Stimulated activated CD4-positive, alpha-beta T cell treated with anti-CD3 and anti-CD28 coated beads, TNF-alpha, amount 100 ng/mL, for 48 hours (primary cell): ENCODE results near the gene STOML3.
A peak's percentile ranks its signal among the peaks of the same experiment; 100 is the strongest.
"Not testable (repeated sequence)": the region's sequence is repeated elsewhere in the genome, so short reads cannot be mapped to it uniquely, and the experiment has no call there.

Experiments used
- DNase-seq, 3 donors: peaks; one replicate each; pipeline ENCODE4 v3.0.0-alpha.2; 2020; ENCODE audit warnings: low read depth in 3 of 3

STOML3 gene

GRCh38 chr13:38990693-38991092 lies at the start of gene STOML3:
TSS of gene STOML3 (minus strand) at chr13:38990831. CDS start at chr13:38990721, 110 bp downstream.
- no peak for DNase-seq

- no peak for DNase-seq
Observed at GRCh38 chr13:39040206-39040605, 49.6 kb upstream of the STOML3 start.

- no peak for DNase-seq
Observed at GRCh38 chr13:39039041-39039440, 48.4 kb upstream of the STOML3 start.

GRCh38 chr13:39038569-39039030 lies 48.0 kb upstream of the STOML3 start:
- DNase-seq, result peak; percentile 31 to 51 (median 51)

- peak; percentile 44 to 72 (median 63) for DNase-seq
Observed at GRCh38 chr13:39037880-39038568, 47.4 kb upstream of the STOML3 start, which contains the start of the genes NHLRC3 and PROSER1. TSS of gene NHLRC3 (plus strand) at chr13:39038456. CDS start at chr13:39038640, 184 bp downstream. TSS of gene PROSER1 (minus strand) at chr13:39038089. CDS start at chr13:39037242, 847 bp downstream.

GRCh38 chr13:39037410-39037879 lies 46.8 kb upstream of the STOML3 start:
- DNase-seq, result peak in 1 of 3 donors; percentile 11

- peak in 2 of 3 donors; percentile 0 to 18 for DNase-seq
Observed at GRCh38 chr13:39036212-39036611, 45.6 kb upstream of the STOML3 start.

GRCh38 chr13:39035799-39036198 lies 45.2 kb upstream of the STOML3 start:
- no peak for DNase-seq

- DNase-seq, result no peak
Observed at GRCh38 chr13:39035204-39035603, 44.6 kb upstream of the STOML3 start.

- no peak for DNase-seq
Observed at GRCh38 chr13:39034085-39034484, 43.5 kb upstream of the STOML3 start.

GRCh38 chr13:39032150-39032549 lies 41.5 kb upstream of the STOML3 start:
- no peak for DNase-seq

- DNase-seq, result no peak
Observed at GRCh38 chr13:39025433-39025839, 34.8 kb upstream of the STOML3 start.

GRCh38 chr13:39023761-39024160 lies 33.1 kb upstream of the STOML3 start:
- DNase-seq, result no peak

GRCh38 chr13:39023316-39023715 lies 32.7 kb upstream of the STOML3 start:
- DNase-seq, result no peak

- DNase-seq, result no peak
Observed at GRCh38 chr13:39020853-39021462, 30.3 kb upstream of the STOML3 start.

GRCh38 chr13:39016787-39017186 lies 26.2 kb upstream of the STOML3 start:
- no peak for DNase-seq

- DNase-seq, result no peak
Observed at GRCh38 chr13:39016087-39016486, 25.5 kb upstream of the STOML3 start.

- DNase-seq, result no peak
Observed at GRCh38 chr13:39013462-39013861, 22.8 kb upstream of the STOML3 start.

GRCh38 chr13:39012608-39013007 lies 22.0 kb upstream of the STOML3 start:
- no peak for DNase-seq

GRCh38 chr13:39006371-39007111 lies 15.9 kb upstream of the STOML3 start:
- not testable (repeated sequence) for DNase-seq

- DNase-seq, result no peak
Observed at GRCh38 chr13:38998739-38999138, 8.1 kb upstream of the STOML3 start.

- DNase-seq, result no peak
Observed at GRCh38 chr13:38993381-38993780, 2.8 kb upstream of the STOML3 start.
